DND-41 (cell line): ENCODE data around the gene OR10H3.

Experiments used
- ATAC-seq: fragments of 200-7000 bp; cut with Tn5 transposase; 3 replicates; pipeline ENCODE4 v1.9.1; 2021; ENCODE audit warnings: low read depth; ENCODE audit not compliant: insufficient read depth
- DNase-seq: peaks from one replicate; pipeline ENCODE4 v3.0.0-alpha.2; 2020
- H2AFZ ChIP-seq: 2 replicates; pipeline ENCODE4 v1.6.0; 2012; ENCODE audit warnings: low read depth, low read length
- H3K27ac ChIP-seq: 2 replicates; pipeline ENCODE4 v1.5.1; 2012; ENCODE audit warnings: low read length, inconsistent platforms
- H3K27me3 ChIP-seq: fragments of 200-600 bp; sonication (generic); 2 replicates; pipeline ENCODE4 v1.6.0; 2012; ENCODE audit warnings: low read length, mild to moderate bottlenecking, inconsistent platforms; ENCODE audit not compliant: insufficient read depth, poor library complexity
- H3K36me3 ChIP-seq: 2 replicates; pipeline ENCODE4 v1.5.1; 2012; ENCODE audit warnings: low read length, inconsistent platforms; ENCODE audit not compliant: insufficient read depth
- H3K4me1 ChIP-seq: 2 replicates; pipeline ENCODE4 v1.5.1; 2012; ENCODE audit warnings: mild to moderate bottlenecking, low read length; ENCODE audit not compliant: insufficient read depth
- H3K4me2 ChIP-seq: 2 replicates; pipeline ENCODE4 v1.6.0; 2012; ENCODE audit warnings: mild to moderate bottlenecking, moderate library complexity, low read length, inconsistent platforms; ENCODE audit not compliant: insufficient read depth
- H3K4me3 ChIP-seq, 2 experiments: fragments of 200-600 bp in 1 of 2; shearing (Covaris generic) in 1 of 2; 2 replicates each; pipeline ENCODE4 v1.5.1; 2012 to 2016; ENCODE audit warnings: inconsistent platforms in 2 of 2, low read length in 2 of 2, mild to moderate bottlenecking in 2 of 2, low read depth in 1 of 2, moderate library complexity in 1 of 2
- H3K79me2 ChIP-seq: 2 replicates; pipeline ENCODE4 v1.6.0; 2012; ENCODE audit warnings: low read length, inconsistent platforms; ENCODE audit not compliant: insufficient read depth
- H3K9ac ChIP-seq: 2 replicates; pipeline ENCODE4 v1.6.0; 2012; ENCODE audit warnings: low read depth, mild to moderate bottlenecking, inconsistent platforms, low read length, moderate library complexity
- H3K9me3 ChIP-seq: 2 replicates; pipeline ENCODE4 v1.5.1; 2012; ENCODE audit warnings: low read length, moderate library complexity, mild to moderate bottlenecking, inconsistent platforms; ENCODE audit not compliant: insufficient read depth, severe bottlenecking
- H4K20me1 ChIP-seq: 2 replicates; pipeline ENCODE4 v1.6.0; 2012; ENCODE audit warnings: low read length; ENCODE audit not compliant: insufficient read depth
- EZH2 ChIP-seq: IDR thresholded peaks from 3 replicates; pipeline ENCODE4 v1.6.1; 2012; ENCODE audit warnings: borderline replicate concordance, low read depth, mild to moderate bottlenecking, moderate library complexity, low read length, inconsistent platforms; ENCODE audit not compliant: severe bottlenecking
- TF ChIP-seq, protein P1 (sequence below): IDR thresholded peaks from 2 replicates; pipeline ENCODE4 v1.5.1; 2012; ENCODE audit warnings: borderline replicate concordance, low read length, moderate library complexity, mild to moderate bottlenecking; ENCODE audit not compliant: poor library complexity, severe bottlenecking; ENCODE audit errors: extremely low read depth

The OR10H3 gene

DNA sequence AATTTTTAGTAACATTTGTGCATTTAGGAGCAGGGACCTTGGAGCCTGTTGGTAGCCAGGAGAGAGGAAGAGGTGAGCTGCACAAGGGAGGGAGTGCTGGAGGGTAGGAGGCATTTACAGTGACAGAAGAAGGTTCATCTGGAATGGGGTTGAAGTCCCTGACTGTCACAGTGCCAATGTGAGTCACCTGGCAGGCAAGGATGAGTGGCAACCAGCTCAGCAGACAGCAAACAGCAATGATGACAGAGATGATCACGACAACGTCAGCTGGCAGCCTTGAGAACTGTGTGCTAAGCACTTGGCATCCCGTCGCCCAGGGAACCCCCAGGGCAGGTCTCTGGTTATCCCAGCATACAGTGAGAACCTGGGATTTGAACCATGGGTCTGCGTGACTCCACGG lies 52.3 kb downstream of the OR10H3 start:
- Histone ChIP-seq H3K9me3 (no peaks in the 10 kb centered on the region), H3K27ac (no peak overlapping the region), H3K9ac (no peak overlapping the region), H3K4me3 (no peak overlapping the region), H3K4me1 (no peaks in the 10 kb centered on the region), H3K27me3 (no peaks in the 10 kb centered on the region), H3K36me3 (no peaks in the 10 kb centered on the region), H3K79me2 (no peaks in the 10 kb centered on the region), H4K20me1 (no peaks in the 10 kb centered on the region), H2AFZ (no peak overlapping the region), H3K4me2 (no peak overlapping the region)
- ATAC-seq (no peak), DNase-seq (no peak)
- TF ChIP-seq, protein P1, sequence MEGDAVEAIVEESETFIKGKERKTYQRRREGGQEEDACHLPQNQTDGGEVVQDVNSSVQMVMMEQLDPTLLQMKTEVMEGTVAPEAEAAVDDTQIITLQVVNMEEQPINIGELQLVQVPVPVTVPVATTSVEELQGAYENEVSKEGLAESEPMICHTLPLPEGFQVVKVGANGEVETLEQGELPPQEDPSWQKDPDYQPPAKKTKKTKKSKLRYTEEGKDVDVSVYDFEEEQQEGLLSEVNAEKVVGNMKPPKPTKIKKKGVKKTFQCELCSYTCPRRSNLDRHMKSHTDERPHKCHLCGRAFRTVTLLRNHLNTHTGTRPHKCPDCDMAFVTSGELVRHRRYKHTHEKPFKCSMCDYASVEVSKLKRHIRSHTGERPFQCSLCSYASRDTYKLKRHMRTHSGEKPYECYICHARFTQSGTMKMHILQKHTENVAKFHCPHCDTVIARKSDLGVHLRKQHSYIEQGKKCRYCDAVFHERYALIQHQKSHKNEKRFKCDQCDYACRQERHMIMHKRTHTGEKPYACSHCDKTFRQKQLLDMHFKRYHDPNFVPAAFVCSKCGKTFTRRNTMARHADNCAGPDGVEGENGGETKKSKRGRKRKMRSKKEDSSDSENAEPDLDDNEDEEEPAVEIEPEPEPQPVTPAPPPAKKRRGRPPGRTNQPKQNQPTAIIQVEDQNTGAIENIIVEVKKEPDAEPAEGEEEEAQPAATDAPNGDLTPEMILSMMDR = no peak
- TF ChIP-seq EZH2 = no peak
